Sciatic nerve (tissue), 2 donors: ENCODE data around the gene DSP. TPM values are rescaled to one million over a fixed set of nuclear protein-coding genes. Genes with fewer than 3 reads are reported as not detected.

Source experiments
- ATAC-seq: fragments of 200-7000 bp; cut with Tn5 transposase; one replicate; pipeline ENCODE4 v1.9.1; 2020; ENCODE audit warnings: mild to moderate bottlenecking, moderate library complexity
- DNase-seq: peaks from one replicate; pipeline ENCODE4 v3.0.0-alpha.2; 2020; ENCODE audit warnings: low spot score
- intact Hi-C: fragments of 100-400 bp; cut with DNase I; formaldehyde crosslinking; loops from one replicate; pipeline ENCODE4 v1.14.2; 2022
- total RNA-seq: library from RNA; stranded (reverse); fragmentation: NEBNext Ultra II Directional; extraction: Animal tissue kit (Norgen Biotek cat#: 25700); gene quantifications from one replicate; pipeline ENCODE4 v1.2.1, GENCODE V29; 2021
- donor health status: DM: no; HTN: no; CAD: no.
- donor health status: DM: no; HTN: no; CAD: no.

Gene DSP
- total RNA-seq, 1 donor from 2014 or later: 7.2 TPM

DNA sequence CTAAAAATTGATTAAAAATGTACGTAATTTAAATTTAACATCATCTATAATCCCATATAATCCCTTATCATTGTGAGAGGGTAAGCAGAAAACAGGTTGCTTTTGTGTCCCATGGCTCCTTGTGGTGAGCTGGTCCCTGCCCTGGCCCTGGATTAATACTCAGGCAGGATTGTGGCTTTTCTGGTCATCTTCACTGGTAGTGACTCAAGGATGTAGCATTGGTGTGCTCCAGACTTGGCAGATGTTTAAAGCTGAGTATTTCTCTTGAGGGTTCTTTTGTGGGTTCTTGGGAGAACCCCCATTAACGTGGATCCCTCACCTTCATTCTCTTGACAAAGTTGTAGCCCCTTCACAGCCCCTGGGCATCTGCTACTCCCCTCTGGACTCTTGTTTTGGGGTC is 87.8 kb downstream of the DSP start:
- DNase-seq (no peak), ATAC-seq (no peak)
- intact Hi-C loops: no loop called here

DNA sequence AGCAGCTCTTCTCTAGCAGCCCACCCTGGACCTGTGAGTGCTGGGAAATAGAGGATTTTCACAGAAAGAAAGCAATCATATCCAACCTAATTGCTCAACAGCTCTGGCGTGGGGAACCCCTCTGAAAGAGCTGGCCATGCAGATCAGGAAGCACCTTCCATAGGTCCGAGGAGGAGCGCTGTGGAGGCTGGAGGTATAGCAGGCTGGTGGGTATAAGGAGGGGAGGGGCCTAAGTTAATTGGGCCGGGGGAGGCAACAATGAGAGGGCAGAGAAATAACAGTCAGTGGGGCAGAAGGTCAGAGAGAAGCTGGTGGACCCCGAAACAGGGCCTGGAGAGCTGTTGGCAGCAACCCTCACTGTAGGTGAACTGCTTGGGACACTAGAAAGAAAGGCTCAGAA is 89.3 kb downstream of the DSP start:
- intact Hi-C loops: no loop called here
- no peak for ATAC-seq
- no peak for DNase-seq

DNA sequence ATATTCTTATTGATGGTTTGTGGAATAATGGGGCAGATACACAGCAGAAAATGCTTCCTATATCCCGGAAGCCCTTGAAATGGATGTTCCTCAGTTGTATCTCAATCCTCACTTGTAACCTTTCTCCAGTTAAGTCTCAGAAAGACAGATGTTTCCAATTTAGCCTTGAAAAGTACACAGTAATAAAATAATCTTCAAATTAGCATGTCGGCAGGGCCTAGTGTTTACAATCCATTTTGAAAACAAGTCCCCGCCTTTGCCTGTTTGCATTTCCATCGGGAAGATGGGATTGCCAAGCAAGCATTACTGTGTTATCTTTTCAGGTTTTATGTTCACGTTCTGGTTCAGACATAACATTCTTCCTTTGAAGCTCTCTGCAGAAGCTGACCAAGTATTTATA is 90.0 kb downstream of the DSP start:
- ATAC-seq: no peak
- intact Hi-C loops: no loop called here
- DNase-seq: no peak

DNA sequence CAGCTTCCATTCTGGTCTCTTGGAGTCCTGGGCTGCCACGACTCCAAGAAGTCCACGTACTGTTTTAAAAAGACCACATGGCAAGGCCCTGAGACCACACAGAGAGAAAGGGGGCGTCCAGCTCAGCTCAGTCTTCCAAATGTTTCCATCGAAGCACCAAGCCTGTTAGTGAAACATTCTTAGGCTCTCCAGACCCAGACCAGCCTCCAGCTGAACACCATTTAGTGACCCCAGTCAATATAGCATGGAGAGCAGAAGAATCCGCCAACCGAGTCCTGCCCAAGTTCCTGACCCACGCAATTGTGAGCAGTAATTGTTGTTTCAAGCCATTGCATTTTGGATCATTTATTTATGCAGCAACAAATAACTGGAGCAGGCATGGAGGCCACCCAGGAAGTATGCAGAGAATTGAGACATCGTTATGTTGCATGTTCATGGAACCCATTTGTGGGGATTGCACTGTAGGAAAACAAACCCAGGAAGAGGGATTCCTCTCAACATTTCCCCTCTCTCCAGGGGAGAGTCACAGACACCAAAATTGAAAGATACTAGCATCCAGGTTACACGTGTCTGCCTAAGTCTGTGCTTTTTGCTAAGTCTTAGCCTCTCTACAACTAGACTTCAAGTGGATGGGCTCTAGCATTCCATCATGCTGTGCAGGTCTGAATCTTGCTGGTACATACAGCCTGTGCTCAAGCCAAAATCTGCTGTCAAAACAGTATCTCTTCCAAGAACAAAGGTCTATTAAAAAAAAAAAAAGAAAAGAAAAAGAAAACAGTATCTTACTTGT is 91.2 kb downstream of the DSP start:
- DNase-seq: no peak
- intact Hi-C loops: no loop called here
- no peak for ATAC-seq

DNA sequence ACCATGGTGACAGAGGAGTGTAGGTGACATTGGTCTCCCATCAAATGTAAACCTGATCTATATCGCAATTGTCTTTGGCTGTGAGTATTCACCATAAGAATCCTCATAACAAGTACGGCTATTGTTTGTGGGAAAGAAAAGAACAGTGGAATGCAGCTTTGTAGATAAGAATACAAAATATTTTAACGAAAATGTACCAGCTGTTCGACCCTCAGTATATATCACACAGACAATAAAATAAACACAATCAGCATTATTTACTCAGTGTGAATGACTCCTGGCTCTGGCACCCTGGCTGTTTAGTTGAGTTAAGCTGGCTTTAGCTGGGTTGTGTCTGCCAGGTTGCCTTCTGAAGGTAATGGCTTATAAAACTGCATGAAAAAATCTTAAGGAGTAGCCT is 91.9 kb downstream of the DSP start:
- no peak for ATAC-seq

DNA sequence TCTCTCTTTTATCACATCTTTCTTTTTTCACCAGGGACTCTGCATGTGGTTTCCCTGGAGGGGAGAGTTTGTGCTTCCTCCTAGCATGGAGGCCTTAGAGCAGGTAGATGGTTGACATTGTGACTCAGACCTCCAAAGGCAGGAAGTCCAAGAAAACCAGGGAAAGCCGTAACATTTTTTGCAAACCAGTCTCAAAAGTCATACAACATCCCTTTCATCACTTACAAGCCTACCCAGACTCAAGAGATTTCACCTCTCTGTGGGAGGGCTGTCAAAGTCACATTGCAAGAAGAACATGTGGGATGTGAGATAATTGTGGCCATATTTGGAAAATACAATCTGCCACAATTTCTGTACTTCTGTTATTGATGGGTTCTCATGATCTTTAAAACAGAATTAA is 94.7 kb downstream of the DSP start:
- no peak for ATAC-seq
- intact Hi-C loops: no loop called here
- DNase-seq: no peak

More for the DNA sequence above, 91.9 kb downstream of the DSP start:
- intact Hi-C loops: no loop called here
- DNase-seq: no peak

Other genes with a start within 250 kb of the DSP start
- 118 TPM for gene SSR1, start 228.5 kb upstream of the DSP start, total RNA-seq
- gene CAGE1, start 151.9 kb upstream of the DSP start, total RNA-seq: not detected
- gene RIOK1, start 151.9 kb upstream of the DSP start, total RNA-seq: 21.2 TPM
- gene SNRNP48, start 48.5 kb downstream of the DSP start, total RNA-seq: 14.6 TPM
- gene BMP6, start 184.4 kb downstream of the DSP start, total RNA-seq: 9.0 TPM